WTC11 (cell line): Measurements from ENCODE around the gene UPF1. TPM values are rescaled to one million over a fixed set of nuclear protein-coding genes. Genes with fewer than 3 reads are reported as not detected.

Source experiments
- ATAC-seq: fragments of 200-7000 bp; cut with Tn5 transposase; 2 replicates; pipeline ENCODE4 v1.10.0; 2021; ENCODE audit warnings: mild to moderate bottlenecking, moderate library complexity
- CTCF ChIA-PET: fragments of 300-600 bp; sonication (Branson Sonifier 250); formaldehyde crosslinking; loops from one replicate; lab custom pipeline; 2021; ENCODE audit warnings: antibody characterized with exemption; lab: Charles Lee
- POLR2A ChIA-PET: fragments of 350-600 bp; sonication (Branson Sonifier 250); formaldehyde crosslinking; loops from one replicate; lab custom pipeline; 2021; ENCODE audit warnings: antibody characterized with exemption; lab: Charles Lee
- DNase-seq: peaks from one replicate; pipeline ENCODE4 v3.0.0; 2021; ENCODE audit warnings: low spot score
- H3K27ac Mint-ChIP-seq: 2 replicates; pipeline ENCODE4 v1.8.0; 2021; ENCODE audit warnings: mixed read lengths
- H3K27me3 Mint-ChIP-seq: 2 replicates; pipeline ENCODE4 v1.8.0; 2021; ENCODE audit warnings: low read depth, mild to moderate bottlenecking, moderate library complexity, mixed read lengths
- H3K36me3 Mint-ChIP-seq: 2 replicates; pipeline ENCODE4 v1.8.0; 2021; ENCODE audit warnings: mixed read lengths
- H3K4me1 Mint-ChIP-seq: 2 replicates; pipeline ENCODE4 v1.8.0; 2022; ENCODE audit warnings: mixed read lengths
- H3K4me3 Mint-ChIP-seq: 2 replicates; pipeline ENCODE4 v1.8.0; 2021; ENCODE audit warnings: mild to moderate bottlenecking, moderate library complexity, mixed read lengths
- H3K9me3 Mint-ChIP-seq: 2 replicates; pipeline ENCODE4 v1.8.0; 2021; ENCODE audit warnings: mixed read lengths
- ATF3 ChIP-seq: sonication (generic); formaldehyde crosslinking; conservative IDR thresholded peaks from 2 replicates; pipeline ENCODE4 v1.8.1; 2022; ENCODE audit warnings: mild to moderate bottlenecking, missing genetic modification reagents
- CBFB ChIP-seq: sonication (generic); formaldehyde crosslinking; IDR thresholded peaks from 2 replicates; pipeline ENCODE4 v1.8.1; 2022; ENCODE audit warnings: mild to moderate bottlenecking, low read depth, missing genetic modification reagents
- CREM ChIP-seq: sonication (generic); formaldehyde crosslinking; IDR thresholded peaks from 2 replicates; pipeline ENCODE4 v1.8.1; 2022; ENCODE audit warnings: mild to moderate bottlenecking, missing genetic modification reagents, moderate library complexity
- EMX1 ChIP-seq: fragments of 250-450 bp; sonication (Bioruptor Pico); IDR thresholded peaks from 2 replicates; pipeline ENCODE4 v1.8.0; 2021; ENCODE audit warnings: mild to moderate bottlenecking
- ETV6 ChIP-seq: sonication (generic); formaldehyde crosslinking; IDR thresholded peaks from 2 replicates; pipeline ENCODE4 v1.8.1; 2022; ENCODE audit warnings: mild to moderate bottlenecking, missing genetic modification reagents
- FOXJ3 ChIP-seq: sonication (generic); formaldehyde crosslinking; IDR thresholded peaks from 2 replicates; pipeline ENCODE4 v1.9.0; 2021; ENCODE audit warnings: missing genetic modification reagents, mild to moderate bottlenecking, borderline replicate concordance
- FOXP1 ChIP-seq: sonication (generic); formaldehyde crosslinking; IDR thresholded peaks from 2 replicates; pipeline ENCODE4 v1.8.0; 2022; ENCODE audit warnings: missing genetic modification reagents, mild to moderate bottlenecking, moderate library complexity, borderline replicate concordance
- GABPB1 ChIP-seq: sonication (generic); formaldehyde crosslinking; IDR thresholded peaks from 2 replicates; pipeline ENCODE4 v1.8.1; 2023; ENCODE audit warnings: mild to moderate bottlenecking, missing genetic modification reagents
- NR2C2 ChIP-seq: sonication (generic); formaldehyde crosslinking; IDR thresholded peaks from 2 replicates; pipeline ENCODE4 v1.8.0; 2022; ENCODE audit warnings: mild to moderate bottlenecking, missing genetic modification reagents
- SMAD3 ChIP-seq: sonication (generic); formaldehyde crosslinking; IDR thresholded peaks from 2 replicates; pipeline ENCODE4 v1.8.0; 2022; ENCODE audit warnings: missing genetic modification reagents, mild to moderate bottlenecking, borderline replicate concordance
- SP1 ChIP-seq: sonication (generic); formaldehyde crosslinking; conservative IDR thresholded peaks from 2 replicates; pipeline ENCODE4 v1.8.1; 2022; ENCODE audit warnings: missing genetic modification reagents
- ZNF281 ChIP-seq: sonication (generic); formaldehyde crosslinking; IDR thresholded peaks from 2 replicates; pipeline ENCODE4 v1.8.0; 2023; ENCODE audit warnings: mild to moderate bottlenecking, missing genetic modification reagents
- ZNF416 ChIP-seq: fragments of 250-450 bp; sonication (Bioruptor Pico); IDR thresholded peaks from 2 replicates; pipeline ENCODE4 v1.9.0; 2021; ENCODE audit warnings: mild to moderate bottlenecking, inconsistent platforms
- total RNA-seq: library from RNA; stranded (reverse); gene quantifications from 3 replicates; pipeline ENCODE4 v1.2.3, GENCODE V29; 2021
- TF ChIP-seq, protein P1 (sequence below): fragments of 250-450 bp; sonication (Bioruptor Pico); IDR thresholded peaks from 2 replicates; pipeline ENCODE4 v1.9.0; 2021; ENCODE audit warnings: mild to moderate bottlenecking, borderline replicate concordance
- TF ChIP-seq, protein P2 (sequence below): fragments of 200-600 bp; IDR thresholded peaks from 2 replicates; pipeline ENCODE4 v1.8.0; 2022; ENCODE audit warnings: antibody characterized with exemption

The UPF1 gene
- total RNA-seq, 1 experiment from 2014 or later, result 82.5 TPM

- no peak for TF ChIP-seq CREM (CRISPR knock-in tag)
- no peak for TF ChIP-seq ZNF281 (CRISPR knock-in tag)
- no peak for TF ChIP-seq ETV6 (CRISPR knock-in tag)
- no peak for TF ChIP-seq EMX1
- TF ChIP-seq NR2C2 (CRISPR knock-in tag), result no peak
- no peak for TF ChIP-seq GABPB1 (CRISPR knock-in tag)
Measured at GRCh38 chr19:18862976-18863842, 31.4 kb downstream of the UPF1 start (continued).

DNA sequence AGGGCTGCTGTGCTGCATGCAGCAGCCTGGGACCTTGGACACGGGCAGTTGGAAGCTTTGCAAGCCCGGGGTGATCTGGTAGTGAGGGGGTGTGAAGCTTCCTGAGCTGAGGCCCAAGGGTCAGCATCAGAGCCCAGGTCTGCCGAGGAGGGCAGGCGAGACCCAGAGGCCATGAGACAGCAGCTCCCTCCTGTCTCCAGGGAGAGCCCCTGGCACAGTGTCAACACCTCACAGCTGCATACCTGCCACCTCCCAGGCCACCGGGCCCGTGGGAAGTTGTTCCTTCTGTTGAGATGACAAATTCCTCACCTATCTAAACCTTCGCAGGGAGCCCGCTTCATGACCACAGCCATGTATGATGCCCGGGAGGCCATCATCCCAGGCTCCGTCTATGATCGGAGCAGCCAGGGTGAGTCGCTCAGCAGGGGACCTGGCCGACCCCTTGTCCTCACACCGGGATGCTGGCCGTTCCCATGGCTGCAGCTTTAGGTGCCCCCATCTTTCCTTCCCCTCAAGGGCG lies 32.1 kb downstream of the UPF1 start:
- DNase-seq, result no peak
- Mint-ChIP-seq H3K9me3 (no peaks in the 10 kb centered on the region), H3K27ac (no peak overlapping the region), H3K4me1 (0 out of 2 replicates have a peak, but pooled peaks cover 6% of the 10 kb centered on the region), H3K36me3 (peaks cover 42% of the 10 kb centered on the region), H3K27me3 (no peaks in the 10 kb centered on the region), H3K4me3 (no peak overlapping the region)
- ChIA-PET CTCF (interaction anchor here (0.5 to 3.0 kb wide), 6 partner anchors 9 to 402 kb away, joined by 3 to 14 read pairs (median 4); no protein-coding TSS in a partner anchor), POLR2A (no interaction called here)
- no peak for TF ChIP-seq ZNF281 (CRISPR knock-in tag)
- no peak for TF ChIP-seq SP1
- no peak for TF ChIP-seq ZNF416 (CRISPR knock-in tag)
- TF ChIP-seq, protein P1, sequence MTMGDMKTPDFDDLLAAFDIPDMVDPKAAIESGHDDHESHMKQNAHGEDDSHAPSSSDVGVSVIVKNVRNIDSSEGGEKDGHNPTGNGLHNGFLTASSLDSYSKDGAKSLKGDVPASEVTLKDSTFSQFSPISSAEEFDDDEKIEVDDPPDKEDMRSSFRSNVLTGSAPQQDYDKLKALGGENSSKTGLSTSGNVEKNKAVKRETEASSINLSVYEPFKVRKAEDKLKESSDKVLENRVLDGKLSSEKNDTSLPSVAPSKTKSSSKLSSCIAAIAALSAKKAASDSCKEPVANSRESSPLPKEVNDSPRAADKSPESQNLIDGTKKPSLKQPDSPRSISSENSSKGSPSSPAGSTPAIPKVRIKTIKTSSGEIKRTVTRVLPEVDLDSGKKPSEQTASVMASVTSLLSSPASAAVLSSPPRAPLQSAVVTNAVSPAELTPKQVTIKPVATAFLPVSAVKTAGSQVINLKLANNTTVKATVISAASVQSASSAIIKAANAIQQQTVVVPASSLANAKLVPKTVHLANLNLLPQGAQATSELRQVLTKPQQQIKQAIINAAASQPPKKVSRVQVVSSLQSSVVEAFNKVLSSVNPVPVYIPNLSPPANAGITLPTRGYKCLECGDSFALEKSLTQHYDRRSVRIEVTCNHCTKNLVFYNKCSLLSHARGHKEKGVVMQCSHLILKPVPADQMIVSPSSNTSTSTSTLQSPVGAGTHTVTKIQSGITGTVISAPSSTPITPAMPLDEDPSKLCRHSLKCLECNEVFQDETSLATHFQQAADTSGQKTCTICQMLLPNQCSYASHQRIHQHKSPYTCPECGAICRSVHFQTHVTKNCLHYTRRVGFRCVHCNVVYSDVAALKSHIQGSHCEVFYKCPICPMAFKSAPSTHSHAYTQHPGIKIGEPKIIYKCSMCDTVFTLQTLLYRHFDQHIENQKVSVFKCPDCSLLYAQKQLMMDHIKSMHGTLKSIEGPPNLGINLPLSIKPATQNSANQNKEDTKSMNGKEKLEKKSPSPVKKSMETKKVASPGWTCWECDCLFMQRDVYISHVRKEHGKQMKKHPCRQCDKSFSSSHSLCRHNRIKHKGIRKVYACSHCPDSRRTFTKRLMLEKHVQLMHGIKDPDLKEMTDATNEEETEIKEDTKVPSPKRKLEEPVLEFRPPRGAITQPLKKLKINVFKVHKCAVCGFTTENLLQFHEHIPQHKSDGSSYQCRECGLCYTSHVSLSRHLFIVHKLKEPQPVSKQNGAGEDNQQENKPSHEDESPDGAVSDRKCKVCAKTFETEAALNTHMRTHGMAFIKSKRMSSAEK, result no peak
- TF ChIP-seq FOXP1 (CRISPR knock-in tag), result no peak
- TF ChIP-seq CBFB, result no peak
- TF ChIP-seq, protein P2, sequence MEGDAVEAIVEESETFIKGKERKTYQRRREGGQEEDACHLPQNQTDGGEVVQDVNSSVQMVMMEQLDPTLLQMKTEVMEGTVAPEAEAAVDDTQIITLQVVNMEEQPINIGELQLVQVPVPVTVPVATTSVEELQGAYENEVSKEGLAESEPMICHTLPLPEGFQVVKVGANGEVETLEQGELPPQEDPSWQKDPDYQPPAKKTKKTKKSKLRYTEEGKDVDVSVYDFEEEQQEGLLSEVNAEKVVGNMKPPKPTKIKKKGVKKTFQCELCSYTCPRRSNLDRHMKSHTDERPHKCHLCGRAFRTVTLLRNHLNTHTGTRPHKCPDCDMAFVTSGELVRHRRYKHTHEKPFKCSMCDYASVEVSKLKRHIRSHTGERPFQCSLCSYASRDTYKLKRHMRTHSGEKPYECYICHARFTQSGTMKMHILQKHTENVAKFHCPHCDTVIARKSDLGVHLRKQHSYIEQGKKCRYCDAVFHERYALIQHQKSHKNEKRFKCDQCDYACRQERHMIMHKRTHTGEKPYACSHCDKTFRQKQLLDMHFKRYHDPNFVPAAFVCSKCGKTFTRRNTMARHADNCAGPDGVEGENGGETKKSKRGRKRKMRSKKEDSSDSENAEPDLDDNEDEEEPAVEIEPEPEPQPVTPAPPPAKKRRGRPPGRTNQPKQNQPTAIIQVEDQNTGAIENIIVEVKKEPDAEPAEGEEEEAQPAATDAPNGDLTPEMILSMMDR, result no peak
- TF ChIP-seq SMAD3 (CRISPR knock-in tag), result no peak
- TF ChIP-seq ATF3 (CRISPR knock-in tag), result no peak
- TF ChIP-seq FOXJ3 (CRISPR knock-in tag), result no peak
- ATAC-seq, result no peak
